Measurements from ENCODE around the gene EPS8L2. TPM values are rescaled to one million over a fixed set of nuclear protein-coding genes. Genes with fewer than 3 reads are reported as not detected.

Gene EPS8L2
- total and polyA plus RNA-seq, 2 donors (not counting 1 experiment from before 2014, with no cell fraction given) = 13.9 to 22.7 TPM

DNA sequence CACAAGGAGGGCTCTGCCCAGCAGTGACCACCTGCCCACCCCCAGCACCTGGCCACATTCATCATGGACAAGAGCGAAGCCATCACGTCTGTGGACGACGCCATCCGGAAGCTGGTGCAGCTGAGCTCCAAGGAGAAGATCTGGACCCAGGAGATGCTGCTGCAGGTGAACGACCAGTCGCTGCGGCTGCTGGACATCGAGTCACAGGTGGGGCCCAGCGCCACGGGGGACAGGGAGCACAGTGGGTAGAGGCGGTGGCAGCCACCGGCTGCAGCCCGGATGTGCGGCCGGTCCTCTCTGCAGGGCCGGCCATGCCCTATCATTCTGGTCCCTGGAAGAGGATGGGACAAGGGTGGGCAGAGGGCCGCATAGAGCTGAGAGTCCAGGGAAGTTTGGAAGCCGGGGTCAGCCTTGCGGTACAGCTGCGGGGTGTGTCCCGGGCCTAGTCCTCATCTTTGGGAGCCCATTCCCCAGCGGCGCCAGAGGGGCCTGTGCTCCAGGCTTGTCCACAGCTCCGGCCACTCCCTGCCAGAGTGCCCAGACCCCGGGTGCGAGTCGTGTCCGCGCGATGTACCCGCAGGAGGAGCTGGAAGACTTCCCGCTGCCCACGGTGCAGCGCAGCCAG is 14.1 kb downstream of the EPS8L2 start:
- Histone ChIP-seq H3K9me3 (ENCODE audit: control extremely low read depth in 1 of 3, control insufficient read depth in 2 of 3, insufficient read depth in 1 of 3, low read length in 2 of 3) (peaks cover 0 to 4% (median 0%) of the 10 kb centered on the region in 3 donors), H3K36me3 (replicated peaks in 1 of 2; ENCODE audit: control extremely low read depth in 1 of 2, control insufficient read depth in 1 of 2, extremely low read depth in 1 of 2, insufficient read depth in 2 of 2, low read length in 1 of 2) (no peaks in the 10 kb centered on the region), H3K4me2 (replicated peaks; ENCODE audit: low read depth, low read length, poor library complexity, severe bottlenecking) (peak overlapping the region; percentile 99), H2AFZ (ENCODE audit: insufficient read depth, low read depth, low read length, poor library complexity, severe bottlenecking) (peak overlapping the region; percentile 80), H3K4me3 (ENCODE audit: control extremely low read depth in 1 of 5, extremely low read depth in 1 of 5, insufficient read depth in 1 of 5, low read depth in 2 of 5, low read length in 4 of 5) (peak overlapping the region in 3 of 5 experiments; percentile 46 to 65 (median 56)), H4K20me1 (ENCODE audit: control insufficient read depth, insufficient read depth, low read length, poor library complexity, severe bottlenecking) (no peaks in the 10 kb centered on the region), H3K4me1 (ENCODE audit: control insufficient read depth in 2 of 2, insufficient read depth in 2 of 2, low read length in 2 of 2) (peaks cover 20 to 29% of the 10 kb centered on the region in 2 donors), H3K9ac (ENCODE audit: low read length) (peak overlapping the region; percentile 74), H3K79me2 (ENCODE audit: control insufficient read depth, insufficient read depth, low read length) (no peaks in the 10 kb centered on the region), H3K27me3 (replicated peaks in 1 of 4; ENCODE audit: control extremely low read depth in 1 of 4, control insufficient read depth in 3 of 4, insufficient read depth in 4 of 4, low read length in 3 of 4) (peaks cover 0 to 28% (median 4%) of the 10 kb centered on the region in 4 experiments), H3K27ac (ENCODE audit: low read length in 2 of 2) (no peak overlapping the region)
- no peak for DNase-seq
- H3K4me3 Mint-ChIP-seq = peak overlapping the region; percentile 65
- no peak overlapping the region for H3K27ac Mint-ChIP-seq
- no peak for ATAC-seq (ENCODE audit: low read depth)
- CTCF ChIA-PET = interaction anchor here (0.6 to 1.2 kb wide), 4 partner anchors 20 to 165 kb away, joined by 3 to 4 read pairs (median 4); no protein-coding TSS in a partner anchor
- H3K9me3 Mint-ChIP-seq (ENCODE audit: insufficient read depth) = no peaks in the 10 kb centered on the region
- H3K27me3 Mint-ChIP-seq = peaks cover 11% of the 10 kb centered on the region
- WGBS (ENCODE audit: insufficient coverage) = 68% methylated on average over 34 of the region's 35 CpGs
- intact Hi-C loops (cut with micrococcal nuclease) = loop anchor here (5.0 to 10.0 kb wide), 2 partner anchors 105 to 183 kb away; partner anchors contain the start of genes HRAS, IRF7 and LRRC56
- peaks cover 27% of the 10 kb centered on the region for H3K4me1 Mint-ChIP-seq
- POLR2A ChIA-PET = interaction anchor here (0.8 to 8.2 kb wide), 2 partner anchors 25 to 48 kb away, joined by 3 to 105 read pairs; partner anchors contain the start of genes DEAF1 and TMEM80
- TF ChIP-seq, protein P1, sequence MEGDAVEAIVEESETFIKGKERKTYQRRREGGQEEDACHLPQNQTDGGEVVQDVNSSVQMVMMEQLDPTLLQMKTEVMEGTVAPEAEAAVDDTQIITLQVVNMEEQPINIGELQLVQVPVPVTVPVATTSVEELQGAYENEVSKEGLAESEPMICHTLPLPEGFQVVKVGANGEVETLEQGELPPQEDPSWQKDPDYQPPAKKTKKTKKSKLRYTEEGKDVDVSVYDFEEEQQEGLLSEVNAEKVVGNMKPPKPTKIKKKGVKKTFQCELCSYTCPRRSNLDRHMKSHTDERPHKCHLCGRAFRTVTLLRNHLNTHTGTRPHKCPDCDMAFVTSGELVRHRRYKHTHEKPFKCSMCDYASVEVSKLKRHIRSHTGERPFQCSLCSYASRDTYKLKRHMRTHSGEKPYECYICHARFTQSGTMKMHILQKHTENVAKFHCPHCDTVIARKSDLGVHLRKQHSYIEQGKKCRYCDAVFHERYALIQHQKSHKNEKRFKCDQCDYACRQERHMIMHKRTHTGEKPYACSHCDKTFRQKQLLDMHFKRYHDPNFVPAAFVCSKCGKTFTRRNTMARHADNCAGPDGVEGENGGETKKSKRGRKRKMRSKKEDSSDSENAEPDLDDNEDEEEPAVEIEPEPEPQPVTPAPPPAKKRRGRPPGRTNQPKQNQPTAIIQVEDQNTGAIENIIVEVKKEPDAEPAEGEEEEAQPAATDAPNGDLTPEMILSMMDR (IDR thresholded peaks at IDR 0.05) = no peak
- no peak for TF ChIP-seq EZH2 (IDR thresholded peaks at IDR 0.05; ENCODE audit: borderline replicate concordance, insufficient read depth, low read depth, low read length, poor library complexity, severe bottlenecking)
